H1 (cell line): ENCODE results near the gene TIGD1. TPM values are rescaled to one million over a fixed set of nuclear protein-coding genes. Genes with fewer than 3 reads are reported as not detected.

Experiments
- CTCF ChIA-PET: fragments of 300-600 bp; sonication (Branson Sonifier 250); formaldehyde crosslinking; loops from one replicate; lab custom pipeline; 2021; ENCODE audit not compliant: partially characterized antibody; lab: Charles Lee
- POLR2A ChIA-PET: fragments of 300-600 bp; sonication (Branson Sonifier 250); formaldehyde crosslinking; loops from one replicate; lab custom pipeline; 2021; ENCODE audit warnings: inconsistent platforms; ENCODE audit not compliant: partially characterized antibody; lab: Charles Lee
- DNase-seq, 2 experiments: peaks; one replicate each; pipeline versions ENCODE4 v3.0.0 to v3.0.0-alpha.2; 2010 to 2022; ENCODE audit warnings: low spot score in 2 of 2, low read depth in 1 of 2, mixed read lengths in 1 of 2
- FAIRE-seq: peaks from 2 replicates; lab custom pipeline; 2011; peaks lifted over from hg19 to GRCh38; lab: Jason Lieb, UNC
- H2AFZ ChIP-seq: 2 replicates; pipeline ENCODE4 v1.8.1; 2012; ENCODE audit warnings: low read length, inconsistent platforms
- H2AK5ac ChIP-seq: 2 replicates; pipeline ENCODE4 v1.6.1; 2013; ENCODE audit warnings: low read depth, low read length
- H2BK120ac ChIP-seq: replicated peaks from 2 replicates; pipeline ENCODE3; 2013; ENCODE audit warnings: low read depth, low read length, inconsistent platforms
- H2BK12ac ChIP-seq: 2 replicates; pipeline ENCODE4 v1.6.1; 2013; ENCODE audit warnings: low read depth, low read length
- H2BK15ac ChIP-seq: 2 replicates; pipeline ENCODE4 v1.6.1; 2013; ENCODE audit warnings: low read length
- H2BK20ac ChIP-seq: 2 replicates; pipeline ENCODE4 v1.6.1; 2013; ENCODE audit warnings: low read length
- H2BK5ac ChIP-seq: 2 replicates; pipeline ENCODE4 v1.6.1; 2013; ENCODE audit warnings: low read depth, low read length
- H3K14ac ChIP-seq: 2 replicates; pipeline ENCODE4 v1.6.1; 2013; ENCODE audit warnings: inconsistent platforms; ENCODE audit not compliant: insufficient read length
- H3K18ac ChIP-seq: 2 replicates; pipeline ENCODE4 v1.6.1; 2013; ENCODE audit warnings: low read length; ENCODE audit errors: extremely low read depth
- H3K23ac ChIP-seq: 2 replicates; pipeline ENCODE4 v1.6.1; 2013; ENCODE audit warnings: inconsistent platforms; ENCODE audit not compliant: insufficient read length
- H3K23me2 ChIP-seq: 2 replicates; pipeline ENCODE4 v1.6.1; 2013; ENCODE audit warnings: low read depth, low read length
- H3K27ac ChIP-seq: 2 replicates; pipeline ENCODE4 v1.6.1; 2011; ENCODE audit warnings: low read depth, low read length, inconsistent platforms
- H3K27me3 ChIP-seq, 4 experiments: replicated peaks in 1 of 4; 1 replicate in 1 of 4; 2 replicates in 3 of 4; pipeline versions ENCODE4 v1.6.1 to v1.8.1; 2011 to 2013; ENCODE audit warnings: low read length in 3 of 4, mild to moderate bottlenecking in 3 of 4, inconsistent platforms in 2 of 4, mixed read lengths in 2 of 4, moderate library complexity in 1 of 4; ENCODE audit not compliant: control insufficient read depth in 3 of 4, insufficient read depth in 3 of 4; ENCODE audit errors: extremely low read depth in 1 of 4
- H3K36me3 ChIP-seq, 4 experiments: 2 replicates each; pipeline versions ENCODE4 v1.6.1 to v1.8.1; 2011 to 2013; ENCODE audit warnings: mild to moderate bottlenecking in 4 of 4, low read length in 3 of 4, moderate library complexity in 2 of 4, control low read depth in 1 of 4, inconsistent platforms in 1 of 4; ENCODE audit not compliant: insufficient read depth in 4 of 4, control insufficient read depth in 2 of 4
- H3K4ac ChIP-seq: replicated peaks from 2 replicates; pipeline ENCODE3; 2013; ENCODE audit warnings: low read length, low read depth, mixed read lengths, inconsistent platforms; ENCODE audit not compliant: insufficient read length
- H3K4me1 ChIP-seq, 4 experiments: replicated peaks in 1 of 4; 1 replicate in 1 of 4; 2 replicates in 3 of 4; pipeline versions ENCODE4 v1.6.1 to v1.8.1; 2011 to 2013; ENCODE audit warnings: low read length in 3 of 4, inconsistent platforms in 2 of 4, mixed read lengths in 1 of 4; ENCODE audit not compliant: insufficient read depth in 4 of 4, control insufficient read depth in 3 of 4
- H3K4me2 ChIP-seq, 2 experiments: 2 replicates each; pipeline versions ENCODE4 v1.6.1 to v1.8.1; 2011 to 2013; ENCODE audit warnings: low read depth in 2 of 2, low read length in 2 of 2, control low read depth in 1 of 2, inconsistent platforms in 1 of 2, mild to moderate bottlenecking in 1 of 2; ENCODE audit not compliant: insufficient read depth in 1 of 2
- H3K4me3 ChIP-seq, 4 experiments: fragments of 200-600, 300-600 bp in 1 of 4; sonication (generic), shearing (Covaris generic), sonication (Bioruptor Twin) in 1 of 4; 2 replicates each; pipeline versions ENCODE4 v1.5.1 to v1.8.1; 2011 to 2016; ENCODE audit warnings: low read length in 4 of 4, low read depth in 3 of 4, control low read depth in 2 of 4, inconsistent platforms in 2 of 4, mild to moderate bottlenecking in 2 of 4, mixed read lengths in 1 of 4, moderate library complexity in 1 of 4; ENCODE audit not compliant: insufficient read depth in 2 of 4; ENCODE audit errors: extremely low read depth in 1 of 4
- H3K56ac ChIP-seq: replicated peaks from 2 replicates; pipeline ENCODE3; 2013; ENCODE audit warnings: low read depth, mild to moderate bottlenecking, mixed read lengths, low read length, inconsistent platforms; ENCODE audit not compliant: insufficient read length
- H3K79me1 ChIP-seq: 2 replicates; pipeline ENCODE4 v1.6.1; 2013; ENCODE audit warnings: low read depth, low read length, control low read depth
- H3K79me2 ChIP-seq, 2 experiments: 2 replicates each; pipeline versions ENCODE4 v1.6.1 to v1.8.1; 2012 to 2013; ENCODE audit warnings: low read length in 2 of 2, mild to moderate bottlenecking in 2 of 2, inconsistent platforms in 1 of 2; ENCODE audit not compliant: insufficient read depth in 2 of 2, control insufficient read depth in 1 of 2
- H3K9ac ChIP-seq, 4 experiments: replicated peaks in 1 of 4; 1 replicate in 1 of 4; 2 replicates in 3 of 4; pipeline versions ENCODE4 v1.6.1 to v1.8.1; 2011 to 2013; ENCODE audit warnings: low read depth in 3 of 4, low read length in 3 of 4, control low read depth in 2 of 4, mild to moderate bottlenecking in 2 of 4, moderate library complexity in 2 of 4, inconsistent platforms in 1 of 4; ENCODE audit errors: extremely low read depth in 1 of 4
- H3K9me3 ChIP-seq, 2 experiments: 2 replicates each; pipeline versions ENCODE4 v1.6.1 to v1.8.1; 2012 to 2013; ENCODE audit warnings: mild to moderate bottlenecking in 2 of 2, moderate library complexity in 2 of 2, control low read depth in 1 of 2, inconsistent platforms in 1 of 2, low read depth in 1 of 2, low read length in 1 of 2, mixed read lengths in 1 of 2; ENCODE audit not compliant: insufficient read depth in 2 of 2
- H4K20me1 ChIP-seq, 2 experiments: replicated peaks in 1 of 2; 2 replicates each; pipeline versions ENCODE3 to v1.8.1; 2011 to 2013; ENCODE audit warnings: inconsistent platforms in 2 of 2, low read length in 2 of 2, mild to moderate bottlenecking in 1 of 2; ENCODE audit not compliant: insufficient read depth in 2 of 2, control insufficient read depth in 1 of 2
- H4K5ac ChIP-seq: 2 replicates; pipeline ENCODE4 v1.6.1; 2013; ENCODE audit warnings: low read length, low read depth, mixed read lengths, inconsistent platforms; ENCODE audit not compliant: insufficient read length
- H4K8ac ChIP-seq: 2 replicates; pipeline ENCODE4 v1.8.0; 2013; ENCODE audit warnings: mild to moderate bottlenecking, moderate library complexity, low read length, inconsistent platforms; ENCODE audit not compliant: insufficient read depth; ENCODE audit errors: extremely low read depth
- H4K91ac ChIP-seq: replicated peaks from 2 replicates; pipeline ENCODE3; 2013; ENCODE audit warnings: low read length, mixed read lengths, inconsistent platforms; ENCODE audit not compliant: insufficient read length
- CHD2 ChIP-seq: IDR thresholded peaks from 2 replicates; pipeline ENCODE4 v1.6.1; 2012; ENCODE audit warnings: low read length, improper control_type of control experiment
- WGBS, 2 experiments: shearing (Covaris generic) in 1 of 2; methylation state at CpG; one replicate each; pipeline versions ENCODE4 v1.1.6 to v1.1.7; 2013 to 2015; ENCODE audit warnings: low lambda C conversion rate in 2 of 2, mixed read lengths in 2 of 2, inconsistent platforms in 1 of 2, low coverage in 1 of 2, missing lambda C conversion rate in 1 of 2; ENCODE audit not compliant: insufficient replicate concordance in 2 of 2, insufficient coverage in 1 of 2, insufficient read length in 1 of 2; ENCODE audit errors: extremely low coverage in 1 of 2, missing lambda C conversion rate in 1 of 2; 5-methylcytosine and 5-hydroxymethylcytosine counted together
- polyA plus RNA-seq, 7 experiments: library from polyadenylated mRNA; depleted of rRNA in 3 of 7; stranded (reverse) in 5 of 7; unstranded in 2 of 7; fragments of >200 nt in 5 of 7; fragments of 200-250 nt in 2 of 7; gene quantifications; 1 replicate in 5 of 7; 2 replicates in 1 of 7; 4 replicates in 1 of 7; pipeline versions ENCODE4 v1.2.1 to v1.2.3, GENCODE V29; 2011 to 2013; ENCODE audit warnings: missing spikeins in 2 of 7, mixed read lengths in 2 of 7
- total RNA-seq: library from RNA; stranded (reverse); fragmentation: NEBNext Ultra II Directional; extraction: Animal tissue kit (Norgen Biotek cat#: 25700); gene quantifications from 2 replicates; pipeline ENCODE4 v1.2.1, GENCODE V29; 2021

Gene TIGD1
- total and polyA plus RNA-seq, 2 of the 8 experiments (the other 6 are each of a cell fraction or from before 2014, with no cell fraction given), result 4.7 to 8.3 TPM

- Histone ChIP-seq H4K91ac (no peak overlapping the region), H4K20me1 (no peaks in the 10 kb centered on the region), H3K4me3 (no peak overlapping the region), H3K56ac (no peak overlapping the region), H3K4me1 (peaks cover 0 to 5% (median 0%) of the 10 kb centered on the region in 4 experiments; a peak in 1 of 7 replicates), H2AK5ac (no peak overlapping the region), H3K4me2 (no peak overlapping the region)
- no peak for TF ChIP-seq CHD2
- TF ChIP-seq, all 59 proteins: peak for 0
- Histone ChIP-seq H4K5ac (no peak overlapping the region), H3K9me3 (no peaks in the 10 kb centered on the region), H2BK120ac (no peak overlapping the region), H3K18ac (no peak overlapping the region), H3K36me3 (no peaks in the 10 kb centered on the region), H2BK12ac (no peak overlapping the region), H3K23ac (no peak overlapping the region), H3K23me2 (no peaks in the 10 kb centered on the region), H3K27ac (no peak overlapping the region), H3K79me2 (no peaks in the 10 kb centered on the region), H4K8ac (no peak overlapping the region), H2BK15ac (no peak overlapping the region), H3K14ac (no peak overlapping the region), H2BK5ac (no peak overlapping the region), H3K27me3 (no peaks in the 10 kb centered on the region), H2BK20ac (no peak overlapping the region), H3K4ac (no peak overlapping the region), H3K79me1 (no peaks in the 10 kb centered on the region), H2AFZ (no peak overlapping the region), H3K9ac (no peak overlapping the region)
- FAIRE-seq (no peak), DNase-seq (no peak)
- CTCF ChIA-PET, result interaction anchor here (1.1 to 1.9 kb wide), 5 partner anchors 13 to 83 kb away, joined by 3 to 8 read pairs (median 3); no protein-coding TSS in a partner anchor
- POLR2A ChIA-PET, result no interaction called here
- WGBS, 2 experiments, result 81% methylated on average over 7 of the region's 7 CpGs; no CpG with 5 or more reads in 1 of the 2 experiments
Observed at GRCh38 chr2:232593982-232594381, 43.6 kb upstream of the TIGD1 start.
